ENCODE measurements around the gene TRPM8.

- TF ChIP-seq EZH2phosphoT487 (IDR thresholded peaks at IDR 0.05; ENCODE audit: insufficient read depth, low read depth) (no peak), EZH2 (IDR thresholded peaks at IDR 0.05; ENCODE audit: insufficient read depth, poor library complexity, severe bottlenecking) (no peak)
These were observed 116.7 kb downstream of the TRPM8 start for GRCh38 chr2:234033885-234034284.

All from GM23248 (cell line).